HG03442 (cell line): ENCODE data around the gene ZNF552.
"Not testable (repeated sequence)": the region's sequence is repeated elsewhere in the genome, so short reads cannot be mapped to it uniquely, and the experiment has no call there.

Source experiments
- ATAC-seq: cut with Tn5 transposase; IDR thresholded peaks from one replicate; pipeline ENCODE4 v1.9.1; 2021; ENCODE audit warnings: mild to moderate bottlenecking, moderate library complexity; ENCODE audit not compliant: unreplicated experiment

Gene ZNF552

DNA sequence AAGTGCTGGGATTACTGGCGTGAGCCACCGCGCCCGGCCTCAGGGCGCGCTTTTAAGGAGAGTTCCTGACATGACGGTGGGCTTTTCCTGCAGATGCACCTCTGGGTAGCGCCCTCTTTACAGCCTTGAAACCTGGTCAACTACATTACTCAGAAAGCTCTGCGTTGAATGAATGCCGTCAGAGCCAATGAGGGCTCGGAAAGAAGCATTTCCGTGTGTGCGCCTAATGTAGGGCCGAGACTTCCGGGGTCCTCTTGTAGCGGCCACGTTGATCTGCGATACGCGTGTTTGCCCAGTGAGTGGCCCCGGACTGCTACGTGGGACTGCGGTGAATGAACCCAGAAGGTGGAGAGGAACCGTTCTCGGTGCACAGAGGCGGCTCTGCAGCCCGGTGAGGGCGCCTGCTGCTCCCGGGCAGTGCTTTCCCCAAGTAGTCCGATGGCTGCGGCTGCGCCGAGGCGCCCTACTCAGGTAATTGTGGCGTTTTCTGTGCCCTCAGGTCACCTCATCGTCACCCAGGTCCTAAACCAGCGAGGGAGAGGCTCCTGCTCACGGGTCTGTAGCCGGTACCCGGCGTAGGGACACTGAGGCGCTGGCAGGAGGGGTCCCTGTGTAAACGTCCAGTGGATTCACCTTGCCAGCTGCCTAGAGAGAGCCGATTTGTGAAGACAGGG, 4.9 kb upstream of the ZNF552 start:
- ATAC-seq = peak; percentile 78

DNA sequence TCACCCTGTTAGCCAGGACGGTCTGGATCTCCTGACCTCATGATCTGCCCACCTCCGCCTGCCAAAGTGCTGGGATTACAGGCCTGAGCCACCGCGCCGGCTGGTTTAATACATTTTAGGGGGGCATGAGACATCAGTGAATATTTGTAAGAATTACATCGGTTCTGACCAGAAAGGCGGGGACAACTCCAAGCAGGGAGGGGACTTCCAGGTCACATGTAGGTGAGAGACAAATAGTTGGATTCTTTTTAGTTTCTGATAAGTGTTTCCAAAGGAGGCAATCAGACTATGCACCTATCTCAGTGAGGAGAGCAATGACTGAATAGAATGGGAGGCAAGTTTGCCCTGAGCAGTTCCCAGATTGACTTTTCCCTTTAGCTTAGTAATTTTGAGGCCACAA, 3.7 kb upstream of the ZNF552 start:
- no peak for ATAC-seq

DNA sequence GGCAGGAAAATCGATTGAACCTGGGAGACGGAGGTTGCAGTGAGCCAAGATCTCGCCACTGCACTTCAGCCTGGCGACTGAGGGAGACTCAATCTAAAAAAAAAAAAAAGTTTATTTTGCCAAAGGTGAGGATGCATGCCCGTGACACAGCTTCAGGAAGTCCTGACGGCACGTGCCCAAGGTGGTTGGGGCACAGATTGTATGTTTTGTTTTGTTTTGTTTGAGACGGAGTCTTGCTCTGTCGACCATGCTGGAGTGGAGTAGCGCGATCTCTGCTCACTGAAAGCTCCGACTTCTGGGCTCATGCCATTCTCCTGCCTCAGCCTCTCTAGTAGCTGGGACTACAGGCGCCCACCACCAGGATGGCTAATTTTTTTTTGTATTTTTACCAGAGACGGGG, 3.3 kb upstream of the ZNF552 start:
- no peak for ATAC-seq

DNA sequence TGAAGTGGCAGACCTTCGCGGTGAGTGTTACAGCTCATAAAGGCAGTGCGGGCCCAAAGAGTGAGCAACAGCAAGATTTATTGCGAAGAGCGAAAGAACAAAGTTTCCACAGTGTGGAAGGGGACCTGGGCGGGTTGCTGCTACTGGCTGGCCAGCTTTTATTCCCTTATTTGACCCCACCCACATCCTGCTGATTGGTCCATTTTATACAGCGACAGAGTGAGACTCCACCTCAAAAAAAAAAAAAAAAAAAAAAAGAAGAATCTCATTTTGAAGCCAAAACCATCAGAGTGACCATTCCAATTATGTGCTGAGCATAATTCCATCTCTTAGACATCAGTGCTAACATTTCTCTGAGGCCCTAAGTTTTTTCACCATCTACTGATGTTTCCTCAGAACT, 1.9 kb upstream of the ZNF552 start:
- no peak for ATAC-seq

DNA sequence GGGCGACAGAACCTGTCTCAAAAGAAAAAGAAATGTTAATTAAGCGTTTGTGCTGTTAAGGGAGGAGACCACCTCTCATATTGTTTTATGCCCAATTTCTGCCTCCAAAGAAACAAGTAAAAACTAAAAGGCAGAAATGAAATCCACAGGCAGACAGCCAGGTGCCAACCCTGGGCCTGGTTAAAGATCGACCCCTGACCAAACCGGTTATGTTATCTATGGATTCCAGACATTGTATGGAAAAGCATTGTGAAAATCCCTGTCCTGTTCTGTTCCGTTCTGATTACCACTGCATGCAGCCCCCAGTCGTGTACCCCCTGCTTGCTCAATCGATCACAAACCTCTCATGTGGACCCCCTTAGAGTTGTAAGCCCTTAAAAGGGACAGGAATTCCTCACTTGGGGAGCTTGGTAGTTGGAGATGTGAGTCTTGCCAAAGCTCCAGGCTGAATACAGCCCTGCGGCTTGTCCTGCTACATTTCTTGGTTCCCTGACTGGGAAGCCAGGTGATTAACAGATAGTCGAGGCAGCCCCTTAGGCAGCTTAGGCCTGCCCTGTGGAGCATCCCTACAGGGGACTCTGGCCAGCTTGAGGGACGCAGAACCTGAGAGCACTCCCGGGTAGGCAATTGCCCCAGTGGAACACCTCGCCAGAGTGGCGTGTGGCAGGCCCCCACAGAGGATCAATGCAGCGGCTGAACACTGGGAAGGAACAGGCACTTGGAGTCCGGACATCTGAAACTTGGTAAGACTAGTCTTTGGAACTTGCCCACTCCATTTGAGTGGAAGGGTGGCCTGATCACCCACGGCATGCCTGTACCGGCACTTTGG, 748 bp upstream of the ZNF552 start:
- no peak for ATAC-seq

DNA sequence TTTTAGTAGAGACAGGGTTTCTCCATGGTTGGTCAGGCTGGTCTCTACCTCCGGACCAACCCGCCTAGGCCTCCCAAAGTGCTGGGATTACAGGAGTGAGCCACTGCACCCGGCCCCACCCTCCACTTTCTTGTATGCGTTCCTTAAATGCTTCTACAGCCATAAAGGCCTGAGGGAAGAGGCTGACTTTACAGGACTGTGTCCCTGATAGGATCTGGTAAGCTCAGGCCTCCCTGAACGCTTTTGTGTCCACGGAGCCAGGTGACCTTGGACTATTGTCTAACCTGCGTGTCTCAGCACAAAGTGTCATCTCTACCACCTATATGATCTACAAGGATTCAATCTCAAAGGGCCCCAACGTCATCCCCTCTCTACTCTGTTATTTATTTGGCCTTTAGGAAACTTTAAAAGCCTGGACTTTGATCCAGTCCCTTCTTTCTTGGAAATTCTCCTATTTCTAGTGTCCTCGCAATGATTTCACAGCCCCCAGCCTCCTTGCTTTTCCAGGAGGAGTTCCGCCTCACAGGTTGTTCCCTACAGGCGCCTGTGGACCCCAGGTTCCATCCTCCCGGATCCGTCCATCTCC, 701 bp downstream of the ZNF552 start:
- ATAC-seq = no peak

DNA sequence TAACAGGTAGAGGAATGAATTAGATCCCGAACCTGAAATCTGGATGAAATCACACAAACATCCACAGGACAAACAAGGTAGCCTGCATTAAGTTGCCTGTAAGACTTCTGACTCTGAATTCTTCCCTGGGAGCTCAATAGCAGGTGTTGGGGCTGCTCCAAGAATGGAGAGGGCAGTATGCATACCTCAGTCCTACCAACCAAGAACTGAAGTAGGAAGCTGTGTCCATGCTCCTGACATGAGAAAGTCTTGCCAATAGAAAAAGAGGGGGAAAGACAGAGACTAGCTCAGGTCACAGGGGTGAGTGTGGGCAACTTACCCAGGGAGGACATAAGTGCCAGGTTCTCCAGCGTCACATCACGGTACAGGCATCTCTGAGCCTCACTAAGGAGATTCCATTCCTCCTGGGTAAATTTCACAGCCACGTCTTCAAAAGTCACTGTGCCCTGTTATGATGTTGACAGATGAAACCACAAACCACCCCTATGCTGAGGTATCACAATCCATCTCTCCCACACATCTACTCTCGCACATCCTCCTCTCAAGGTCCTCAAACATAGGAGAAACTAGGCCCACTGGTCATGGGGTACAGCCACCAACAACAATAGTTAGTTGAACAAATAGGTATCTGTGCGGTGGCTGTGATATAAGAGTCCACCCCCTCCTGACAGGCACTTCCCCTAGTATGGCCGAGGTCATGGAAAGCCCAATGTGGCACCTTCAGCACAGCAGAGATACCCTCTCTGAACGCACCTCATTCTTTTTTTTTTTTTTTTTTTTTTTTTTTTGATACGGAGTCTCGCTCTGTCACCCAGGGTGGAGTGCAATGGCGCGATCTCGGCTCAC, 1.5 kb downstream of the ZNF552 start:
- ATAC-seq = not testable (repeated sequence)

DNA sequence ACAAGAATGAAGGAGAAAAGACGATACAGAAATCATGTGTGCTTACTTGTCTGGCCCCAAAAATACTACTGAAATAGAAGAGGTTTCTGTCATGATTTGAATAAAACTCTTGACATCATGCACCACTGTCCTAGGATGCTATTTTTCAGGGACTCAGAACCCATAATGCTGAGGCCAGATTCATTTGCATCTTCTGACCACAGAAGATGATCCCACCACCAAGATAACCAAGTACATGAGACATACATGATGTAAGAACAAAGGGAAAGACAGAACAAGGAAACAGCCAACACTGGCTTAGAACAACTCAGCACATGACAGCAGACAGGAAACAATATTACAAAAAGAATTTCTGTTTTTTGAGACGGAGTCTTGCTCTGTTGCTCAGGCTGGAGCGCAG, 2.5 kb downstream of the ZNF552 start:
- ATAC-seq = no peak

DNA sequence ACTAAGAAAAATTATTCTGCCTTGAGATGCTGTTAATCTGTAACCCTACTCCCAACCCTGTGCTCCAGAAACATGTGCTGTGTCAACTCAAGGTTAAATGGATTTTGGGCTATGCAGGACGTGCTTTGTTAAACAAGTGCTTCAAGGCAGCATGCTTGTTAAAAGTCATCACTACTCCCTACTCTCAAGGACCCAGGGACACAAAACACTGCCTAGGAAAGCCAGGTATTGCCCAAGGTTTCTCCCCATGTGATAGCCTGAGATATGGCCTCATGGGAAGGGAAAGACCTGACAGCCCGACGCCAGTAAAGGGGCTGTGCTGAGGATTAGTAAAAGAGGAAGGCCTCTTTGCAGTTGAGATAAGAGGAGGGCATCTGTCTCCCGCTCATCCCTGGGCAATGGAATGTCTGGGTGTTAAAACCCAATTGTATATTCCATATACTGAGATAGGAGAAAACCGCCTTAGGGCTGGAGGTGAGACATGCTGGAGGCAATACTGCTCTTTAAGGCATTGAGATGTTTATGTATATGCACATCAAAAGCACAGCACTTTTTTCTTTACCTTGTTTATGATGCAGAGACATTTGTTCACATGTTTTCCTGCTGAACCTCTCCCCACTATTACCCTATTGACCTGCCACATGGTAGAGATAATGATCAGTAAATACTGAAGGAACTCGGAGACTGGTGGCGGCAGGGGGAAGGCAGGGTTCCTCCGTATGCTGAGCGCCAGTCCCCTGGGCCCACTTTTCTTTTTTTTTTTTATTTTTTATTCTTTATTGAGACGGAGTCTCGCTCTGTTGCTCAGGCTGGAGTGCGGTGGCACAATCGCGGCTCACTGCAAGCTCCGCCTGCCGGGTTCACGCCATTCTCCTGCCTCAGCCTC, 4.1 kb downstream of the ZNF552 start:
- not testable (repeated sequence) for ATAC-seq

DNA sequence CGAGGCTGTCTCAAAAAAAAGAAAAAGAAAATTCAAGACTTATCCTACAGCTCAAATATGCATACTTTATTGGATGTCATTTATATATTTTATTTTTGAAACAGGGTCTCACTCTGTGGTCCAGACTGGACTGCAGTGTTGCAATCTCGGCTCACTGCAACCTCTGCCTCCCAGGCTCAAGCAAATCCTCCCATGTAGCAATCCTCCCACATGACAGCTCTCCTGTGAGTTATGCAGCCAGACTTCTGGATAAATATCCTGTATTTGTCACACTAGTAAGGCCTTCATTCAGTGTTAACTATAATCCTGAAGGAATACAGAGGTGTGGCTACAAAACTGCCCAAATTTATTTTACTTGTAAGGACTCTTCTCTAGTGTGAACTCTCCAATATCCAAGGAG, 7.2 kb downstream of the ZNF552 start:
- no peak for ATAC-seq

DNA sequence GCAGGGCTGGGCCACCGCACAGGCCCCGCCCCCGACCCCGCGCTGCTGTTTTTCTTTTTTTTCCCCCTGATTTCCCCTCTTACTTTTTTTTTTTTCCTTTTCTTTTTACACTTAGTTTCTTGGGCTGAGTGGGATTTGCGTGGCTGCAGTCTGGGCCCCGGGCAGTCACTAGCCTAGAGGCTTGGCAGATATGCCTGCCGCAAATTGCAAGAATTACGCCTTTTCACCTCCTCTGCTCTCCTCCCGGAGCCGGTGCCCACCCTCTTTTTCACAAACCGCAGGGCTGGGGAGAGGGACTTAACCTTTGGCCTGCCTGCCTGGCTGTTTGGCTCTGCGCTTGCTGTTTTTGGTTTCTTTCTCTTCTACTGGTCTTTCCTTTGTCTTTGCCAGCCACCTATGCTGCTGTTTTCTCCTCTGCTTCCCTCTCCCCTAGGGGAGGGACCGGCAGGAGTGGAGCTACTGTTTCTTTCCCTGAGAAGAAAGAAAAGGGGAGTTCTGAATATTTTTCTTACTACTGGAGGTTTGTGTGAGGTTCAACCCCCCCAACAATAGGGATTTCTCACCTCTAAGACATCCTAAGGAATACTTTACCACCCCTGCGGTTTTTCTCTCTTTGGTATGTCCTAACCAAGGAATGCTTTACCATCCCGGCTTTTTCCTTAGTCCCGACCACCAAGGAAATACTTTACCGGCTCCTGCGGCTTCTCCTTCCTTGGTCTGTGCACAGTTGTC, 11.0 kb downstream of the ZNF552 start:
- ATAC-seq = no peak

DNA sequence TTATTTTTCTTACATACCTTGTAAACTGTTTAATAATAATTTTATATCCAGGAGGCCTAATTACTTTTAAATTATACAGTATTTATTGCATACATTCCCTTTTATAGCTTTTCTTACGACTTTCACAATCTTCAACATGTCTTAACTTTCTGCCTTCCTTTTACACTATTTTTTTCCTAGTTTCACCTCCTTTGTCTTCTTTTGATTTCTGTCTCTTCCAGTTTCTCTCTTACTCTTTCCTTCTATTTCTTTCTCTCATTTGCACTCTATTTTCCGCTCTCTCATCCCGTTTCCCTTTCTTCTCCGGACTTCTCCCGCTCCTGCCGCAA, 11.5 kb downstream of the ZNF552 start:
- no peak for ATAC-seq

DNA sequence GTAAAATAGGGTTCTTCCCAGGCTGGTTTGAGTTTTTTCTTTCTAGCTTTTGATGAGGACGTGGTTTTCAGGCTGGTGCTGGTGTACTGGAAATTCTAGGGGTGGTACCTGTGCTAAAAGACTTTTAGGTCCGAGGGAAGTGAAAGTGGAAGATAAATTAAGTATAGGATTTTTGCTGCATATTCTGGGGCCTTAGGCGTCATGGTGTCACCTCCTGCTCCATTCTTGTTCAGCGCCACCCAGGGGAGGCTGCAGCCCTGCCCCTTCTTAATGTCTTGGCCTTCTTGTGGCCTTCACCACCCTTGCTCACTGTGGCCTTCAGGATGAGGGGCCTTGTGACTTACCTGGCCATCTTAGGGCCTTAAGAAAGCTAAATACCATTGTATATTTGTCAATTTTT, 12.4 kb downstream of the ZNF552 start:
- ATAC-seq = no peak

DNA sequence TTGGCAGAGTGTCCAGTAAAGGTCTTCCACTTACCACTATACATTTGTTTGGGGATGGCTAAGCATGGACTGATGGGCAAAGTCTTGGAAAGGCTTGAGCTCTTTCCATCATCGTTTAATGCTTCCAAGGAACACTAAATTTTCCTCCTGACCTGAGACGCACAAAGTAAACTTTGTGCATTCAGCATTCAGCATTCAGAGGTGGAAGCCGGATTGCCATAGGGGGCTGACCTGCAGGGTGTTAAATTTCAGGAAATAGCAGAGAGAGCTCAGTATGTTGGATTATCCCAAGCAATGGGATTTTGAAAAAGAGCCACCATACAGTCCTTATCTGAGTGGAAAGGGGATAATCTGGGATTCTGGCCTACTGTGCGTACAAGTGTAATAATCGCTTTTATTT, 14.0 kb downstream of the ZNF552 start:
- no peak for ATAC-seq

DNA sequence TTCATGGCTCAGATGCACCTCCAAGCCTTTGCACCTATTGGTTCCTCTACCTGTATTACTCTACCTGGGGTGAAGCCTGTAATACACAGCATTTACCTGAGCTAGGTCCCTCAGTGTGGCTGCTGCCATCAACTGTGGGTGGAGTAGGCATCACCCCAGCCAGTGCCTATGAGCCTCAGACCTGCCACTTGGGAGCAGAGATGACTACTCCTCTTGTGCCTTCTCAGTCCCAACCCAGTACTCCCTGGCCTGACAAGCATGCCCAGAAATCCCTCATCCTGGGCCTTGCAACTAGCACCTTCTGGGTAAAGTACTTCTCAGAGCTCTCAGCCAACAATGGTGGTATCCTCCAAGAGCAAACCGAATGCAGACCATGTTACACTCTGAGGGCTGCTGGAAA, 18.1 kb downstream of the ZNF552 start:
- not testable (repeated sequence) for ATAC-seq

DNA sequence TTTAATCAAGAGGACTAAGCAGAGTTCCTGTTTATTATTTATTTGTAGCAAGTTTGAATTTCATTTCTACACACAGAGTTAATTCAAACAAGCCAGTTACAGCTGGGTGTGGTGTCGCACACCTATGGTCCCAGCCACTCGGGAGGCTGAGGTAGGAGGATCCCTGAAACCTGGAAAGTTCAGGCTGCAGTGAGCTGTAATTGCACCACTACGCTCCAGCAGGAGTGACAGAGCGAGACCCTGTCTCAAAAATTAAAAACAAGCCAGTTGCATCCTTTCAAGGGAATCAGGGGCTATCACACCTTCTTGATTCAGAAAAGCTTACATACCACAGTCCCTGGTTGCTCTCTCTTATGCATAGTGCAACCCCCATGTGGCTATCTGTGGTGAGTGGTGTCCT, 25.4 kb downstream of the ZNF552 start:
- ATAC-seq = no peak

DNA sequence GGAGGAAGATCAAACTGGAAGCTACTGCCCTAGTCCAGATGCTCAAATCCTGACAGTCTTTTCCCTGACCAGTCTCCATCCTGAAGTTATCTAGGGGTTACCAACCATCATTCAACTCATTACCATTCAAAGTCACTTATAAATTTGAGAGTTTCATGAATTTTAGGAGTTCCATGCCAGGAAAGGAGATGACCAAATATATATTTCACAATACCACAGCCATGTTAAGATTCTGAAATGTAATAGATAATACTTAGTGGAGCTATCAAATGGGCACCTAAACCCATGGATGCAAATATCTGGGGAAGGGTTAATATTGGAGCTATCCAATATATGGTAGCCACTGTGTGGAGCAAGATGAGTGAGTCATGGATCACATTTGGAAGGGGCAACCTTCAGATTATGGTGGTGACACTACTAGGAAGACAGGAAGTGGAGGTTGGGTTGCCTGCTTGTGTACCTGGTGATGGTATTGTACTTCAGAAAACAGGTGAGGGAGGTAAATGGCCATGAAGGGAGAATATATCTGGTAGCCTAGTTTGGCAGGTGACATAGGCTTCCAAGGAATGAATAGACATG, 26.5 kb downstream of the ZNF552 start:
- ATAC-seq = no peak

DNA sequence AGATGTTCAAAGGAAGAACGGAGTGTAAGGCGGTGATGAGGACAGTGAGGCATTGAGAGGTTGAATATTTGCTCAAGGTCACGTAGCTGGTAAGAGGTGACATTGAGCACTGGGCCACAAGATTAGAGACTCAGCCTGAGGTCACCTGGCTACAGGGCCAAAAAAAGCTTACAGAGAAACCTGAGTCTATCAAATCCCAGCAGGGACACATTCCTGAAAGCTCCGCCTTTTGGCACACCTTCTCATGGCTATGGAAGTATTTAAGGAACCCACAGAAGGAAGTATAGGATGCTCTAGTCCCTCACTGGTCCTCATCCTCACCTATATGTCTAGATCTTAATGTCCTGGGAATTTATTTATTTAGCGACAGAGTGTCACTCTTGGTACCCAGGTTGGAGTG, 27.8 kb downstream of the ZNF552 start:
- ATAC-seq = no peak

DNA sequence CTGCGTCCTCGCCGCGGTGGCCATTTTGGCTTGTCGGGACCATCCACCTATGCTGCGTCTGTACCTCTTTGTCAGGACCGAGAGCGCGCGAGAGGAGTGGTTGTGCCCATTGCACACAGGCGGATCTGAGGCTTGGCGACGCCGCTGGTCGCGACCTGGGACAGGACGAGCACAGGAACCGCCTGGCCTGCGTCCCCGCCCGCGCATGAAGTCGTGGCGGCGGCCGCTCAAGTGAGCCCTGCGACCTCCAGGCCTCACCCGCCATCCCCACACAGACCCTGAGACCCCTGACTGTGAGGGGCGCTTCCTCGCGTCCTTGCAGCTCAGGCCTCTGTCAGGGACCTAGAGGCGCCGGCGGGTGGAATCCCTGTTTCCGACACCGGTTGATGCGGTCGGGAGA, 28.4 kb downstream of the ZNF552 start:
- no peak for ATAC-seq
